ENCODE results near the gene INO80C.
"Not testable (repeated sequence)": the region's sequence is repeated elsewhere in the genome, so short reads cannot be mapped to it uniquely, and the experiment has no call there.

INO80C gene

DNA sequence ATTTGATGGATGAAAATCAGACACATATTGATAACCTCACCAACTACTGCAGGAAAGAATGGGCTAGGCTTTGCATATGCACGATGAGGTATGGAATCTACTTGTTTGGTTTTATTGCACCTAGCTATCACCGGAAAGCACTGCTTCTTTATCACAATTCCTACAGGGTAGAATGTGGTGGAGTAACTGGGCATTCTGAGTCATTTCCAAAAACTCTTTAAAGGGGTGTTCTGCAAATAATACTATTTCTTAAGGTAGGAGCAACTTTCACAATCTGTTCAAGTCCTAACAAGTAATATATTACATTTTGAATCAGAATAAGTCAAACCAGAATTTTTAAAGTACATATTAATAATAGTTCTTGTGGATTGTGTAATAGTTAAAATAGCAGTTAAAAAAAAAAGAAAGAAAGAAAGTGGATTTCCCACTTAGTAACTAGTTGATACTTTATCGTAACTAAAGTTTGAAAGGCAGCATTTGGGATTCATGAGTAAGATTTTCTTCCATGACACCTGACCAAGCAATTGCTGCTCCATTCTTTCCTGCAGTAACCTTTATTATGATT is 40.5 kb downstream of the INO80C start:
- no peak for DNase-seq

DNA sequence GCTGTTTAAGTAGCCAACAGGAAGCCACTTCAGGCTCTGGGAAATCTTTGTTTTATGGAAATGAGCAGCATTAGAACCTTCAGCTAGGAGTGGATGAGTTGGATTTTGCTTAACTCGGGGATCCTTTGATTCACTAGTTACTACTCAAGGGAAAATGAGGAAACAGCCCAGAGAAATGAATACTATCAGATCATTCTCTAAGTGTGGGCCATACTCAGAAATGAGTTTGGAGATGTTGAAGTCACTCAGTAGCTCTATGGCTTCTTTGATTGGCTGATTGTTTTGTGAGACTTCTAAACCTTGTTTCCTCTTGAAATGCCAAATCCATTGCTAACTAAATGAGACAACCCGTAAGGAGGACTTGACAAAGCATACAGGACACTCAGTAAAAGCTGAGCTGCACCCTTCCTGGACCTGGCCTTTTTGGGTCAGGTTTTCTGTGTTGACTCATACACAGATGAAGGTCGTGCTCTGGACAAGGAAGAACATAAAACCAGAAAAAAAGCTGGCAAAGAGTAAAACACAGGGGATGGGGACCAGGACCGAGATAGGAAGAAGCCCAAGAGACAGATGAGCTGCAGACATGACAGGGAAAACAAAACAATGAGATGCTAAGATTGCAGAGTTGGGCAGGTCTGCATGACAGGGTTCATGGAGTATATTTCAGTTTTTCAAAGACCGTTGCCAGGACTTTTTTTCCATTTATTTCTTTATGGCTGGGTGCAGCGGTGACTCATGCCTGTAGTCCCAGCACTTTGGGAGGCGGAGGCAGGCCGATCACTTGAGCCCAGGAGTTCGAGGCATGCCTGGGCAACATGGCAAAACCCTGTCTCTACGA is 41.6 kb downstream of the INO80C start:
- no peak for DNase-seq

DNA sequence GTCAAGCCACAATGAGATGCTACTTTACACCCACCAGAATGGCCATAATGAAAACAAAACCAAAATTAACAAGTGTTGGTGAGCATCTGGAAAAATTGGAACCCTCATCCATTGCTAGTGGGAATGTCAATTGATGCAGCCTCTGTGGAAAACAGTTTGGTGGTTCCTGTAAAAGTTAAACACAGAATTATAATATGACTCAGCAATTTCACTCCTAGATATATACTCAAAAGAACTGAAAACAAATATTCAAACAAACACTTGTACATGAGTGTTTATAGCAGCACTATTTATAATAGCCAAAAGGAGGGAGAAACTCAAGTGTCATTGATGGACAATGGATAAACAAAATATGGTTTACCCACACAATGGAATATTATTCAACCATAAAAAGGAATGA is 43.0 kb downstream of the INO80C start:
- DNase-seq, result no peak

DNA sequence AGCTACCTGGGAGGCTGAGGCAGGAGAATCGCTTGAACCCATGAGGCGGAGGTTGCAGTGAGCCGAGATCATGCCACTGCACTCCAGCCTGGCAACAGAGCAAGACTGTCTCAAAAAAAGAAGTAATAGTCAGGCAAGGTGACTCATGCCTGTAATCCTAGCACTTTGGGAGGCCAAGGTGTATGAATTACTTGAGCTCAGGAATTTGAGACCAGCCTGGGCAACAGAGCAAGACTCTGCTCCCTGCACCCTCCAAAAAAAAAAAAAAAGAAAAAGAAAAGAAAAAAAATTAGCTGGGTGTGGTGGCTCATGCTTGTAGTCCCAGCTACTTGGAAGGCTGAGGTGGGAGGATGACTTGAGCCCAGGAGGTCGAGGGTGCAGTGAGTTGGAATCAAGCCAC is 44.7 kb downstream of the INO80C start:
- DNase-seq, result not testable (repeated sequence)

DNA sequence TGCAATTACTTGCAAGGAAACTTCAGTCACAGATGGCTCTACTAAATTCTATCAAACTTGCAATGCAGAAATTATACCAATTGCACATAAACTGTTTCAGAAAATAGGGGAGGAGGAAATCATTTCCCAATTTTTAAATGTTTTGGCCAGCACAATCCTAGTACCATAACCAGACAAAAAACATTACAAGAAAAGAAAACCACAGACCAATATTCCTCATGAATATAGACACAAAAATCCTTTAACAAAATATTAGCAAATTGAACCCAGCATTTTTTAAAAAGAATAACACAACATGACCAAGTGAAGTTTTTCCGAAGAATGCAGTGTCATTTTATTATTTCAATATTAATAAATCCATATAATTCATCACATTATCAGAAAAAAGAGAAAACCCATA is 45.8 kb downstream of the INO80C start:
- no peak for DNase-seq

DNA sequence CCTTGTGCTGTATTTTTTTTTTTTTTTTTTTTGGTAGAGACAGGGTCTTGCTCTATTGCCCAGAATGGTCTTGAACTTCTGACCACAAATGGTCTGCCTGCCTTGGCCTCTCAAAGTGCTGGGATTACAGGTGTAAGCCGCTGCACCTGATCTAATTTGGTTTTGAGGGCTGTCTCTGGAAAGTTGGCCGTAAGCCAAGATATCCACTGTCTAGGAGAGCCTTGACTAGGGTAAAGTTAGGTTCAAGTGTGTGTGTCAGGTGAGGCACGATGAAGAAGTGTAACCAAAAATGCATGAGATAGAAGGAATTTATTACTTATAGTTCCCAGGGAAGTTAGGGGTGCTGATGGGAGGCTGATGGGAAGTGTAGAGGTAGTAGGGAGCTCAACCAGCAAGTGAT is 46.7 kb downstream of the INO80C start:
- no peak for DNase-seq

DNA sequence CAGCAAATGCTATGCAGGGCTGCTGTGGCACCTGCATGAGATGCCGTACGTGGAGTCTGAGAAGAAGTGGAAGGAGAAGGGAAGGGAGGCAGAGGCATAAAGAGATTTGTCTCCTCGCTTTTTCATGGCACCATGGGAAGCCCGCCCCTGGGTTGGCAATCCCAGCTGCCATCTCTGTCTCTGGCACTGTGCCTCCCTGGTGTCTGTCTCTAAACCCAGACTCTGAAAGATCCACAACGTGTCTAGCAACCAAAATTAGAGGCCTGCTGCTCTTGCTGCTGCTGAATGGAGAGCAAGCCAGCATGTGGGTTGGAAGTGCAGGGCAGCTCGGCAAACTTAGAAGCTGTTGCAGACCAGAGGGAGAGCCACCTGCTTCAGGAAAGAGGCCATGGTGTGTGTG is 53.1 kb downstream of the INO80C start:
- DNase-seq, result no peak

DNA sequence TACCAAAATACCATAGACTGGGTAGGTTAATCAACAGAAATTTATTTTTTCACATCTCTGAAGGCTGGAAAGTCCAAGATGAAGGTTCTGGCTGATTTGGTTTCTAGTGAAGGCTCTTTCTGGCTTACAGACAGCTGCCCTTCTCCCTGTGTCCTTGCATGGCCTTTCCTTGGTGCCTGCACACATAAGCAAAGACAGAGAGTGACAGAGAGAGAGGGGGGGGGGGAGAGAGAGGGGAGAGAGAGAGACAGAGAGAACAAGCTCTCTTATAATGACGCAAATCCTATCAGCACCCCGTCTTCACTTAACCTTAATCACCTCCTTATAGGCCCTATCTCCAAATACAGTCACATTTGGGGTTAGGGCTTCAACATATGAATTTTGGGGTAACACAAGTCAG is 53.9 kb downstream of the INO80C start:
- DNase-seq, result no peak

DNA sequence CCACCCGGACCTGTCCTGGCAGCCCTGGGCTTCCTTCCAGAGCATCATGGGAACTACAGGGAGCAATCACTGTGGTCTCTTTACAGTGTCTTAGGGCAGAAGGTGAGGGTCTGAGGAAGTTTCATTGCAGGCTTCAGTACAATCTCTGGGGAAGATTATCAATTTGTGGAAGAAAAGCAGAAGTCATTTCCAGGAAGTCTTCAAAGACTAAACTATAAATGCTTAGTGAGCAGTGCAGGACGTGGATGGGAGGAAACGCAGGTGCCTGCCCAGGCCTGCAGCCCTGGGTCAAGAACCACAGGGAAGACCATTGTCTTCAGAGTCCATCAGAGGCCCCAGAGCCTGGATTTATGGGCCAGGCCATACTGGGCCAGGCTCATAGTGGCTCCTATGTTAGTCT is 54.3 kb downstream of the INO80C start:
- DNase-seq, result no peak

DNA sequence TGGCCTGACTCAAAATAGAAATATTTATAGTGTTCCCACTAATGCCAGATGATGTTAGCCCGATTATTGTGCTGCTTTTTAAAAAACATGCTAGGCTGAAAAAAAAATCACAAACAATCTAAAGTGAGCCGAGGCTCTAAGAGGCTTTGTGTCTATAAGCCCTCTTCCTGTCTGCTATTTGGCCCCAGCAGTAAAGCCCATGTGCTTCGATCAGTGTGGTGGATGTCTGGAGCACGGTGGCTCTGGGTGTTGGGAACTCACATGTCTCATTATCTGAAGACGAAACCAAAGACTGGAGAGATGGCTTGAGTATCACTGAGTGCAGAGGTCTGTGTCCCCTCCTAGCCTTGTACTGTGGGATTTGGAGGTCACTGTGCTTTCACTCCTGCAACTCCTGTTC is 55.1 kb downstream of the INO80C start:
- DNase-seq, result no peak

DNA sequence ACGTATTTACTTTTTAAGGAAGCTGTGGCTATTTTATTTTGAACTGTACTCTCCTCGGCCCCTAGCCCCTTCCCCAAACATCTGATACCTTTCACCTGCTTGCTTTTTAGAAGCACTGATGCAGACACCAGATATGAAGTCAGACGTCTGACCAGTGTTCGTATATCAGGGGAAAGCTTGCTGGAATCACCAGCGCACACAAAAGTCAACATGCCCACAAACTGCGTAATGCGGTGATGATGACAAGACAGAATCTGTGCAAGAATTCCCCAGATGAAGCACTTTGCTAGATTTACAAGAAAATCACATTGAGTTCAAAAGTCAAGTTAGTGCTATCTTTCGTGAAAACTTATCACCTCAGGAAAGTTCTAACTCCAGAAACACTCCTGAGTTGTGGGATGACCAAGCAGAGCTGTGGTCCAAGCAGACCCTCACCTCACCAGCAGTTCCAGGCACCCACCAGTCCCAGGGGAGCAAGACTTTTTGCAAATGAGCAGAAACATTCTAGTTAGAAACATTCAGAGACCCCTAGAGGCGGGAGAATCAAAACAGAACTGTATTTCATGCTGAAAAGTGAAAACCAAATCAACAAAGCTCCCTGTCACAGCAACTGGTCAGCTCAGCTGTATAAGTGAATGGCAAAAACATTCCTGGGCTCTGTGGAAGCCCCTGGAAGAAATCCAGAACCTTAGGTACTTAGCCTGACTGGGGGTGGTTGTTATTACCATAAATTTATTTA is 55.7 kb downstream of the INO80C start:
- DNase-seq, result no peak

DNA sequence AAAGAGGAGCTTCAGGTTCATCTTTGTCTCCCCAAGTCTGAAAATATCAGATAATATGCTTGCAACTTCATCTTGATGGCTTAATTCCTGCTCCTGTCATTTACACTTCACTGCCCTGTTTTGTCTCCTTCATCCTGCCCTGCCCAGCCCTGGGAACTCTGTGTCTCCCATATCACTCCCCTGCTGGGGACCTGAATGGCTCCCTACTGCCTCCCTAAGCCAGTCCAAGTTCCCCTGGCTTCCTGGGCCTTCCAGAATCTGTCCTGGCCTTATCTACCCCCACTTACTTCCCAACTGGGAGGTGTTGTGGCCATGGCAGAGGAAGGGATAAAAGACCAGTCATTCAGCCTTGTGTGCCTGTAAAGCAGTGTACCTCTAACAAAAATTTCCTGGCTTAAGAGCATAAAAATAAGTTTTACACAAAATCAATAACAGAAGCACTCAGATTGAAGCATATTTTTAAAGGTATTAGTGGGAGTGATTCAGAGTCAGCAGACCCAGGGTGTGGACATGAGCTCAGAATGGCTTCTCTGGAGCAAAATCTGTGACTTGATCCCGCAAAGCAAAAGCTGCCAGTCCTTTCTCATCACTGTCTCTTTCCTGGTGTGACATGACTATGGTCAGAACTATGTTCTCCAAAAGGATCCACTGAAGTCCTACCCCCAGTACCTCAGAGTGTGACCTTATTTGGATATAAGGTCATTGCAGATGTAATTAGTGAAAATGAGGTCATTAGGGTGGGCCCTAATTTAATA is 59.1 kb downstream of the INO80C start:
- DNase-seq, result no peak

DNA sequence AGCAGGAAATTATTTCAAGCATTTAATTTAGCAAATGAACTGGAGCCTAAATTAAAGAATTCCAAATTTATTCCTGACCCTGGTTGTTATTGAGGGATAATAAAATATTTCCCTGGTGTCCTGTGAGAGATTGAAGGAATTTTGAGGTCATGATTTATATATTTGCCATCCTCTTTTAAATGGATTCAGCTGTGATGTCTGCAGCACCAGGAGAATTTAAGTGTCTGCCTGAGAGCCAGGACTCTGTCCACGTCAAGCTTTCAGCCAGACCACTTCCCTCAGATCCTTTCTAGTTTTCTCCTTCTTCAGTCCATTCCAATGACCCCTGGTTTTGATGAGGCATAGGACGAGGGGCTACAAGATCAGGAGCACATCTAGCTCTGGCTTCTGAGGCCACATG is 59.9 kb downstream of the INO80C start:
- no peak for DNase-seq

DNA sequence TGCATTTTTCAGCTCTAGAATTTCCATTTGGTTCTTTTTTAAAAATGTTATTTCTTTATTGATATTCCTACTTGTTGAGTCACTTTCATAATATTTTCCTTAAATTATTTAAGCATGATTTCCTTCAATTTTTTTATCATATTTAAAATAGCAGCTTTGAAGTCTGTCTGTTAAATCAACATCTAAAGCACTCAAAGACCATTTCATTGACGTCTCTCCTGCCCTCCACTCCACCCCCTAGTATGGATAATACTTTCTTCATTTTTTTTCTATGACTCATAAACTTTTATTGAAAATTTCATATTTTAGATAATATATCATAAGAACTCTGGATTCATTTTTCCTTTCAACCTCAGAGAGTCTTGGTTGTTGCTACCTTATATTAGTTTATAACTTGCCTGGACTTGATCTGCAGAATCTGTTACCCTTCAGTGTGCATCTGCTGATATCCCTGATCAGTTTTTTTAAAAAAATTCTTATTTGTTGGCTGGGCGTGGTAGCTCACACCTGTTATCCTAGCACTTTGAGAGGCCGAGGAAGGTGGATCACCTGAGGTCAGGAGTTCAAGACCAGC is 61.6 kb downstream of the INO80C start:
- DNase-seq, result no peak

DNA sequence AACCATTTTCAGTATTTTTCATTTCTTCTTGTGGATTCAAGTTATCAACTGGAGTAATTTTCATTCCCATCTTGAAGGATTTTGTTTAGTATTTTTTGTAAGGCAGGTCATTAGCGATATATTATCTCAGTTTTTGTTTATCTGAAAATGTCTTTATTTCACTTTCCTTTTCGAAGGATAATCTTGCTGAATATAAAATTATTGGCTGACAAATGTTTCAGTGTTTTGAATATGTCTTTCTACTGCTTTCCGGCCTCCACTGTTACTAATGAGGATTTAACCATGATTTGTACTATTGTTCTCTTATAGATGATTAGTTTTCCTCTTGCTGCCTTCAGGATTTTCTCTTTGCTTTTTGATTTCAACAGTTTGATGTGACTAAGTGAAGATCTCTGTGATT is 62.4 kb downstream of the INO80C start:
- no peak for DNase-seq

DNA sequence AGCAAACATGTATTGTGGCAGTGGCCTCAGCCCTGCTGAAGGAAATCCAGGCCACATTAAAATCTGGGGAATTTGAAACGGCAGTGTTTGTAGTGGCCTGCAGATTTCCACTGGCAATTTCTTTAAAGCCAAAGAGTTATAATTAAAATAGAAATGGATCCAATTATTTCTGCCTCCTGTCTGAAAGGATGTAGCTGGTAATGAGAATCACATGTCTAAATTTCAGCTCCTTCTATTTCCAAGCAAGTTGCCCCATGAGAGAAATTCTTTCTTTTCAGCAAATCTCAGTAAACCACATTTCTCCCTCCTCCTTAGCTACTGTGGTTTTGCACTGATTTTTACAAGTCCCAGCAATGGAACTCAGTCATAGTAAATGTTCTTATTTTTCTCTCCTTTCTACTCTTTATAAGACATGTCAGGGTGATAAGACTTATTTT is 65.2 kb downstream of the INO80C start:
- DNase-seq, result no peak

DNA sequence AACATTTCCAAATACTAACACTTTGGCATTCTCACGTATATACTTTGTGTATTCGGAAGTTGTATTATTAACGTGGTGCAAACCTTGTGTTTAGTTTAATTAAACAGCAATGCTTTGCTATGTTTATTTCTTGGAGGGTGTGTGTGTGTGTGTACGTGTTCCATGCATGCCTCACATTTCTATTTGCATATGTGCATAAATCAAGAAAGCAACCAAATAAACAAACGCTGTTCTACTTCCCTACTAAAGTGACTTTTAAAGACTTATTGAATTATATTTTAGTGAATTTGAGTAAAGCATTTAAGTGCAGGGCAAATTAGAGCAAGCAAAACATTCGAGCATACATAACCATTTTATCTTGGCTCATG is 66.4 kb downstream of the INO80C start:
- no peak for DNase-seq

DNA sequence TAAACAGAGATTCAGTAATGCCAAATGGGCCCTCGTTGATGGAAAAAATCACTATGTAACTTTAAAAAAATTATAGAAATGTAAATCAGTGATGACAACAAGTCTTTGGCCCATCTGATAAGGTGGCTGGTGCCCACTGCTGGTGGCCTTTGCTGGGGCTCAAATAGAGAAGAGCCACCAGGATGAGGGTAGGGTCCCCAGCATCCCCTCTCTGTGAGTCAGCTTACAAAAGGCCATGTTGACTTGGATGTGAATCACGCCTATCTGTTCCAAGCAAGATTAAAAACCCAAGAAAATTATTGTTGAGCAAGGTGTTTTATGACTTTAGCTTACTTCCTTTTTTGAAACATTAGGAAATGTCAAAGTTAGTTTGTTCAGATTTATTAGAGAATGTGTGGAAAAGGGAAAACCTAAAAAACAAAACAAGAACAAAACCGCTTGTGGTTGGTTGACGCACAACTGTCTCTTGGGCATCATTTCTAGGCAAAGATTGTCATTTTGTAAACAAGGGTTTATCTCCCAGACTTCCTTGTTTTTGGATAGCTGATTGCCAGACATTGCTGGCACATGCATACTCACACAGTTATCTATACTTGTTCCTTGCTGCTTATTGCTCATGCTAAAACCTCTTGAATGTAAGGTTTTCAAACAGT is 66.9 kb downstream of the INO80C start:
- DNase-seq, result no peak

DNA sequence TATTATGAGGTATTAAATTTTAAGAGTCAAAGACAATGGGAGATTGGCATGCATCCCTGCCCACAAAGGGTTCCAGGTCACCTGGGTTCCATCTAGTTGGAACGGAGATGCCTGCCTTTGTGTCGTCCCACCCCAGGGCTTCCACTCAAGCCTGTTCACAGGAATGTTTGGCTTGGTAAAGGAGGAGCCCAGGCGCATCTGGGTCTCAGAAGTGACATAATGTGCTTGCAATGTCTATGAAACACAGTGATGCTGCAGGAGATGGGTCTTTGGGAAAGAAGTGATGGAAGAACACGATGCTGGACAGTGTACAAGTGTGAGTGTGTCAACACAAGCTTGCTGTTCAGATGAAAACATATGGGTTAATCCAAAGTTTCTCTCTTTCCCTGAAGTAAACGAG is 71.0 kb downstream of the INO80C start:
- no peak for DNase-seq

DNA sequence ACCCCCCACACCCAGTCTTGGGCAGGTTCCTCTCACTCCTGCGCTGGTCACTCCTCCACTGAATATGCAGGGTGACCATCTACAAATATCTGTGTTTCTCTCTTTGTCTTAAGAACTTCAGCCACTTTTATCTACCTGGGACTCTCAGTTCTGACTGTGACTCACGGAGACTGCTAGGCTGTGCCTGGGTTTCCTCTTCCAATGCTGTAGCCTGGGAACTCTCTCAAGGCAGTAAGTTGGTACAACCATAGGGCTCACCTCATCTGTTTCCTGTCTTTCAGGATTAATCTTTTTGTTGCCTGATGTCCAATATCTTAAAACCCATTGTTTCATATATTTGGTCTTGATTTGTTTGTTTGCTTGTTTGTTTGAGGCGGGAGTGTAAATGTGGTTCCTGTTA is 73.4 kb downstream of the INO80C start:
- DNase-seq, result no peak

DNA sequence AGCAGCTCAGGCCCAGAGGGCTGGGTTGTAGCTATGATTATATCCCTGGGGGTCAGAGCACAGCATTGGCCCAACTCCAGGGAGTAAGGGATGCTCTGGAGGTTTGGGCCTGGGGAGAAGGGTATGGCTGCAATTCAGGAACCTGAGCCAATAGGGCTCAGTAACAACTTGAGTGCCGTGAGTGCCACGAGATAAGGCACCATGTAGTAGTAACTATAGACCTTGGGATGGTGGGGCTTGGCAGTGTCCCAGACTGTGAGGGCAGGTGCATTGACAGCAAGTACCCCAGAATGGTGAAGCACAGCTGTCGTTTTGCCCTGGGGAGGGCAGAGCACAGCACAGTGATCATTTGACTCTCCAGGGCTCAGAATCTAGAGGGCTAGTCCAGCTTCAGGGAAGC is 75.5 kb downstream of the INO80C start:
- no peak for DNase-seq

DNA sequence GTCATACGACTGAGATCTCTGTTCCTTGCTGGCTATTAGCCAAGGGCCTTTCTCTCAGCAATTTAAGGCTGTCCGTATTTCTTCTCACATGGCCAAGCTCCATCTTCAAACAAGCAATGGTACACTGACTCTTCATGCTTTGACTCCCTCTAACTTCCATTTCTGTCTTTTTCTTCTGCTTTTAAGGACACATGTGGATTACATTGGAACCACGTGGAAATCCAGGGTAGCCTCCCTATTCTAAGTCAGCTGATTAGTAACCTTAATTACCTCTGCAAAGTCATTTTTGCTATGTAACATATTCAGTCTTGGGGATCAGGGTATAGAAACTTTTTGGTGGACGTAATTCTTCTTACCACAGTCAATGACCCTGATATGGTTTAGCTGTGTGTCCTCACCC is 79.2 kb downstream of the INO80C start:
- no peak for DNase-seq

Data from activated T-cell treated with anti-CD3 and anti-CD28 coated beads, Interleukin-2, amount 50 U/mL, for 48 hours (primary cell).